HG03565 (cell line): Measurements from ENCODE around the gene NDUFAF5.
"Not testable (repeated sequence)": the region's sequence is repeated elsewhere in the genome, so short reads cannot be mapped to it uniquely, and the experiment has no call there.

Source experiments
- ATAC-seq: cut with Tn5 transposase; IDR thresholded peaks from one replicate; pipeline ENCODE4 v1.9.1; 2021; ENCODE audit warnings: mild to moderate bottlenecking, moderate library complexity; ENCODE audit not compliant: unreplicated experiment

NDUFAF5 gene, protein sequence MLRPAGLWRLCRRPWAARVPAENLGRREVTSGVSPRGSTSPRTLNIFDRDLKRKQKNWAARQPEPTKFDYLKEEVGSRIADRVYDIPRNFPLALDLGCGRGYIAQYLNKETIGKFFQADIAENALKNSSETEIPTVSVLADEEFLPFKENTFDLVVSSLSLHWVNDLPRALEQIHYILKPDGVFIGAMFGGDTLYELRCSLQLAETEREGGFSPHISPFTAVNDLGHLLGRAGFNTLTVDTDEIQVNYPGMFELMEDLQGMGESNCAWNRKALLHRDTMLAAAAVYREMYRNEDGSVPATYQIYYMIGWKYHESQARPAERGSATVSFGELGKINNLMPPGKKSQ

DNA sequence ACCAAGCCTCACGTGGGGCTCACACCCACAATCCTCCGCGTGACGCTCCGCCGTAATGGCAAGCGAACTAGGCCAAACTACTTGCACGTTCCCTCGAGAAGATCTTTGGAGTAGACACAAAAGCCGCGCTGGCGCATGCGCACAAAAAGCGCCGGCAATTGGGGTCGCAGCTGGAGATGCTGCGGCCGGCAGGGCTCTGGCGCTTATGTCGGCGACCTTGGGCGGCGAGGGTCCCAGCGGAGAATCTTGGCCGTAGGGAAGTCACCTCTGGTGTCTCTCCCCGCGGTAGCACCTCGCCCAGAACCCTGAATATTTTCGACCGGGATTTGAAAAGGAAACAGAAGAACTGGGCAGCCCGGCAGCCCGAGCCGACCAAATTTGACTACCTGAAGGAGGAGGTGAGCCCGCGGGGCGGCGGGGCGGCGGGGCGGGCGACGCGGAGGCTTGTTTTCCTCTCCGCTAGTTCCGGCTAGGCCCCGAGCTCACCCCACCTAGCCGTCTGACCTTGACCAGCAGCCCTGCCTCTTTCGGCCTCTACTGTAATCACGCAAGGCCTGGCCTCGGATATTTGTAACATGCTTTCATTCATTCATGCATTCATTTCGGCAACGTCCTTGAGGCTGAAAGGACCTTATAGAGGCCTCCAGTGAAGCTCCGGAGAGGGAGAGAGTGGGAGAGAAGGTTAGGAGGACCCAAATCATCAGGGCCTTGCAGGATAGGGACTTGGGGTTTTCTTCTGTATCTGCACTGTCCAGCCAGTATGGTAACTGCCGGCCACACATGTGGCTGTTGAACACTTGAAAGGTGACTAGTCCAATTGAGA, at the start of gene NDUFAF5, which contains the start of gene ESF1:
NDUFAF5 (plus strand) TSS at position 136 of the 823 bp plus-strand sequence; CDS start at position 177, 41 bp downstream.
ESF1 (minus strand) TSS at position 27 of the 823 bp plus-strand sequence. CDS start 1,779 bp downstream, outside the sequence.
- ATAC-seq, result peak; percentile 94

DNA sequence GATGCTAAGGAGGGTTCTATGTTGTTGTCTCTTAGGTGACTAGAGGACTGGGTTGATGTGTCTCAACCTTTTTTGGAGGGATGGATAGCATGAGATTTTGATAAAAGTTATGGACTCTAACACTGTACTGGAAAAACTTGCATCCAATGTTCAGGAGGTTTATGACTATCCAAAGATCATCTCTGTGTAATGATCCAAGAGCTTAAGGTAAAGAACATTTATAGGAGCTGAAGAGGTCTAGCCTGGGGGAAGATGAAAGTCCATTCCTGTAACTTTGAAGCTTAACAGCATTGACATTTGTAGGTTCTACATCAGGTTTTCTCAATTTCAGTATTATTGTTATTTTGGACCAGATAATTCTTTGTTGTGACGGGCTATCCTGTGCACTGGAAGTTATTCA, 49.0 kb upstream of the NDUFAF5 start:
- ATAC-seq, result no peak

DNA sequence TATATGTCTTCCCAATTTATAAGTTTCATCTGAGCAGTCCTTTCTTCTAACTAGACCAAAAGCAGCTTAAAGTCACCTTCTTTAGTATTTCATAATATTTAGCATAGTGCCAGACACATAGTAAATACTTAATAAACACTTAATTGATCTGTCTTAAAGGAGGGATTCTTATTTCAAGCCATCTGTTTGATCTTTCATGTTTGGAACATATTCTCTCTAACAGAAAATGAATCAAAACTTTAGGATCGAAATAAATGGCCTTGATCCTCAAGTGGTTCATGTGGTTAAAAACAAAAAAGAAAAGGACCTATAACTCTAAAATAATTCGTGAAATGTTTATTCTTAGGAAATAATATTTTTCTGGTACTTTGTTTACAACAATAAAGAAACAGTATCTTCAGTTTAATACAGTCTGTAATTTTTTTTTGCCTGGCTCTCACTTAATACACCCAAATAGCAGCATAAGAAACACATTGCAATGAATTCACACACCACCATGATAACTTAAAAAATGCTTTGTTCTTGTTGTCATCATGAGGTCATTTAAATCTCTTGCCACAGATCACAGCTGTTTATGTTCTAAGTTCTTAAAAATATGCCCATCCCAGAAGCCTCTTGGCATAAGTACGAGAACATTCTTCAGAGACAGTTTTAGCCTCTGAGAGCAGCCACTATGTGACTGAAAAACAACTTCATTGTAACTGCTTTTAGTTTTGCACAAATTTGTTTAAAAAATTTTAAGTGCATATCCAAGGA, 48.2 kb upstream of the NDUFAF5 start:
- ATAC-seq, result no peak

DNA sequence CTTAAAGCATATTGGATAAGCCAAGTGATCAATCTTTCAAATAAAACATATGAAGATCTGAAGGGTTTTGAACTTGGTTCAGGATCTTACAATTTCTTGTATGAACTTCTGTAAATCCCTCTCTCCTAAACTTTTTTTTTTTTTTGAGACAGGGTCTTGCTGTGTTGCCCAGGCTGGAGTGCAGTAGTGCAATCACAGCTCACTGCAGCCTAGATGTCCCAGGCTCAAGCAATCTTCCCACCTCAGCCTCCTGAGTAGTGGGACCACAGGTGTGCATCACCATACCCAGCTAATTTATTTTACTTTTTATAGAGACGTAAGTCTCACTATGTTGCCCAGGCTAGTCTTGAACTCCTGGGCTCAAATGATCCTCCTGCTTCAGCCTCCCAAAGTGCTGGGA, 46.6 kb upstream of the NDUFAF5 start:
- ATAC-seq, result not testable (repeated sequence)

DNA sequence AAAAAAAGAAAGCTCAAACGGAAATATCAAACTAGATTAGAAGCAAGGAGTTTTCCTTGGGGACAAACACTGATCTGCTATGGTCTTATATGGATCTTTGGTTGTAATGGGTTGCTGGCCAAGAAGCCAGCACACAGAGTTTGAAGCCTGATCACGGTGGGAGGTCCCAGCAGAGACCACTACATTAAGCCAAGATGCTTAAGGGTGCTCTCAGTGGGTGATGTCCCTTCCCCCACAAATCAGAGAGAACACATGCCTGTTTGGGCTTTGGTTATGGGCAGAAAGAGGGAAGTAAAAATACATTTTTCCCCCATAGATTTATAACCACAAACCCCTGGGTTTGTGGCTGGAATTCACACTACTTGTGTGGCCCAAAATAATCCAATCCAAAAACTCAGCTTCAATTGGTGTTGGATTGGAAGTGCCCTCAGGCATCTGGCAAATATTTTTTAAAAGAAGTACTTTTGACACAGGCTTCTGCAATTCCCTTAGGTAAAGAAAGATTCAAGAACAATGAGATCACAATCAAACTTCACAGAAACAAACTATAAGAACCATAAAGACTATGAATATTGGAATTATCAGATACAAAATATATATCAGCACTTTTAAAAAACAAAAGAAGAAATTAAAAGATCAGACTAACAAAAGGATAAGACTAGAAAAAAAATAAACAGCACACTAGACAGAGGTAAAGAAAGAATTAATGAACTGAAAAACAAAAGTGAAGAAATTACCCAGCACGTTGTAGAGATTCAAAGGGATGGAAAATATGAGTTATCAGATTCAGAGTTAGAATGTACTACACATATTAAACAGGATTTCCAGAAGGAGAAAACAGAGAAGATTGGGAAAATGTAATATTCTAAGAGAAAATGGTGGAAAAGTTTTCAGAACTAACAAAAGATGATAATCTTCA, 44.8 kb upstream of the NDUFAF5 start:
- no peak for ATAC-seq

DNA sequence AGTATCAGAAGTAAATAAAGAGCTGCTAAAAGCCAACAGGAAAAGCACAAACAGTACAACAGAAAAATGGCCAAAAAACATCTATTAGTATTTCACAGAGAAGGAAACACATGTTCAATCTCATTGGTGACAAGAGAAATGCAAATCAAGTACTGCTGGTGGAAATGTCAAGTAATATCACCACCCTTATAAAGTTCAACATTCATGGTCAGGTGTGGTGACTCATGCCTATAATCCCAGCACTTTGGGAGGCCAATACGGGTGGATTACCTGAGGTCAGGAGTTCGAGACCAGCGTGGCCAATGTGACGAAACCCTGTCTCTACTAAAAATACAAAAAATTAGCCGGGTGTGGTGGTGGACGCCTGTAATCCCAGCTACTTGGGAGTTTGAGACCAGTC, 42.9 kb upstream of the NDUFAF5 start:
- ATAC-seq, result no peak

DNA sequence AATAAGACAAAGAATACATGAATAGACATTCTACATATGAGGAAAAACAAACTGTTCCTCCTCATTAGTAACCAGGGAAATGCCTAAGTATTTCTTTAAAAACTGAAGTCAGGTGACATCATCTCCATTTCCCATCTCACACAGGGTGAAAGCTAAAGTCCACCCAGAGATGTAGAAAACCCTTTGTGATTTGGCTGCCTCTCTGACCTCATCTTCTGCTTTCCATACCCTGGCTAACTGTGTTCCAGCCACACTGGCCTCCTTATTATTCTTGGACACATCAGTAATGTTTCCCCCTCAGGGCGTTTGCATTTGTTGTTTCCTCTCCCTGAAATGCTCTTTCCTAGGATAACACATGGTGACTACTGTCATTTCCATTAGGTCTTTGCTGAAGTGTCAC, 40.5 kb upstream of the NDUFAF5 start:
- ATAC-seq, result no peak

DNA sequence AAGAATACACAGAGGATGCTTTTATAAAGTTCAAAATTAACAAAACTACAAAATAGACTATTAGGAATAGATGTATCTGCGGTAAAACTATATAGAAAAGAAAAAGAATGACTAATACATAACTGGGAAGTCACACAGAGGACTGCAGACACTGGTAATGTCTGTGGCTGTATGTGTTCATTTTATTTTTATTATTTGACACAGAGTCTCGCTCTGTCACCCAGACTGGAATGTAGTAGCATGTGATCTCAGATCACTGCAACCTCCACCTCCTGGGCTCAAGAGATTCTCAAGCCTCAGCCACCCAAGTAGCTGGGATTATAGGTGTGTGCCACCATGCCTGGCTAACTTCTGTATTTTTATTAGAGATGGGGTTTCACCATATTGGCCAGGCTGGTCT, 39.0 kb upstream of the NDUFAF5 start:
- ATAC-seq, result no peak

DNA sequence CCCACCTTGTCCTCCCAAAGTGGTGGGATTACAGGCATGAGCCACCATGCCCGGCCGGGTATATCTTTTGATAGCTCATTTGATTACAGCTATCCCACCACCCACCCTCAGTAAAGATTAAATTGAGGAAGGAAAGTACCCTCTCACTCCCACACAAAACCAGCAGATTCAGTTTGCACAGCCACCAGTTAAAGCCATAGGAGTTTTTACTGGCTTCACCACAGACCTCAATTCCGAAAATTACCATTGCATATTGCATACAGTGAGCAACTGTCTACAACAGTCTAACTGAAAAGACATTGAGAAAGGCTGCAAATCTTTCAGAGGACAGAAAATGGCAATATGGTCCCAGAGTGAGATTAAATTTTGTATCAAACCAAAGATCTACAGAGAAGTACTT, 35.0 kb upstream of the NDUFAF5 start:
- no peak for ATAC-seq

DNA sequence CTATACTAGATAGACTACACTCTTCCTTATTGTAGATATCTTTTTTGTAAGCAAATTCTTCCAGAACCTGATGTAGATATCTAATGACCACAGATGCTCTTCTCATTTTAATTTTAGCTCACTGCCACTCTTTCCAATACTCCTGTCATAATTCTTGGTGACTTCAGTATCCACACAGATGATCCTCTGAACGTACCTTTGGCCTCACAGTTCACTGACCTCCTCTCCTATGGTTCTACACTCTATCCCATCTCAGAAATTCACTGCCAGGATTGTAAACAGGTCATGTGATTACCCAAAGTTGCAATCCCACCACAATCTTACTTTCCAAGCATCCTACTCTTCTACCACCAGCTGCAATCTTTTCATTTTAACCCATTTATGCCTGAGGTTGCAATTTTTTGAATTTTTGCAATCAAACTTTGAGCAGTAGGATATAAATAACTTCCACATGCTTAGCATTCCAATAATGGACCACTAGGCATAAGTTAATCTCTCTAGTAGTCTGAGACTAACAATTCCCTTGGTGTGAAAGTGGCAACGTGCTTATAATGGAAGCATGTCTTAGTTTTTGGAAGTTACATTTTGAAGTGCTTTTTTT, 31.3 kb upstream of the NDUFAF5 start:
- ATAC-seq, result no peak

DNA sequence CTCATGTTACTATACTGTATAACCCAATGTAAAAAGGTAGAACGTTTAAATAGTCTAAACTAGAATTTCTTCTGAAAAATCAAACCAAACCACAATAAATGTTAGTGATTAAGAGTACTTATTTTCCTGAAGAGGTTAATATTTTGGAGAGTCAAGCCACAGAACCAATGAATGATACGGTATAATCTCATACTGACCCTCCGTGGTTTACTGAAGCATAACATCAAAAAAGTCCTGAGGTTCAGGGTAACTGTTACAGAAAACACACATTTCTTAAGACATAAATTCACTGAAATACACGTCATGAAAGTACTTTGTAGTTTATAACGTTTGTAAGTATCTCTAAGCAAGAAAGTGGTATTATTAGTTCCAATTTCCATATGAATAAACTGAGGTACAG, 29.0 kb upstream of the NDUFAF5 start:
- ATAC-seq, result no peak

DNA sequence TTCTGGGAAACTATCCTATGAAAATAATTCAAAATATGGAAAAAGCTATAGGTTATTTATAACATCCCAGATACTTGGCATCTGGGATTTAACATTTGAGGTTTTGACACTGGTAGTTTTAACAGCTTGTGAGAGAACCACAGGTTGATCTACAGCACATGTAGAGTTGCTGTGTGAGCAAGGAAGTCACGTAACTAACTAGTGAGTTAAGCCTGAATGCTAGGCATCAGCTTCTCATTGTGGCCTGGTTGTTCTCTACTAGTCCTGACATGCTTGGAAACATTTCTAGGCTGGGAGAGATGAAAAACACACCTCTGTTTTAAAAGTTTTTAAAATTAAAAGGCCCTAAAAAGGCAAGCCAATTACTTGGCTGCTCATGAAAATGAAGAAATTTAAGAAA, 28.3 kb upstream of the NDUFAF5 start:
- no peak for ATAC-seq

DNA sequence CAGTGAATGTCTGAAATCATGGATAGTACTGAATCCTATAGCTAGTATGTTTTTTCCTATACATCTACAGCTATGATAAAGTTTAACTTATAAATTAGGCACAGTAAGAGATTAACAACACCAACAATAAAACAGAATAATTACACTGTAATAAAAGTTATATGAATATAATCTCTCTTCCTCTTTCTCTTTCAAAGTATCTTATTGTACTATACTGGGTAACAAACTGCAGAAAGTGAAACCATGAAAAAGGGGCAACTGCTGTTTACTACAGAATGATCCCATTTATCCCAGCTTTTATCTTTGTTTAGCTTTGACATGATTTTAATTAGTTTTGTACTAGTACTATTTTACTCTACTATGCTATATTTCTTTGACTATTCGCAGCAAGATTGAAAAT, 25.9 kb upstream of the NDUFAF5 start:
- ATAC-seq, result no peak

DNA sequence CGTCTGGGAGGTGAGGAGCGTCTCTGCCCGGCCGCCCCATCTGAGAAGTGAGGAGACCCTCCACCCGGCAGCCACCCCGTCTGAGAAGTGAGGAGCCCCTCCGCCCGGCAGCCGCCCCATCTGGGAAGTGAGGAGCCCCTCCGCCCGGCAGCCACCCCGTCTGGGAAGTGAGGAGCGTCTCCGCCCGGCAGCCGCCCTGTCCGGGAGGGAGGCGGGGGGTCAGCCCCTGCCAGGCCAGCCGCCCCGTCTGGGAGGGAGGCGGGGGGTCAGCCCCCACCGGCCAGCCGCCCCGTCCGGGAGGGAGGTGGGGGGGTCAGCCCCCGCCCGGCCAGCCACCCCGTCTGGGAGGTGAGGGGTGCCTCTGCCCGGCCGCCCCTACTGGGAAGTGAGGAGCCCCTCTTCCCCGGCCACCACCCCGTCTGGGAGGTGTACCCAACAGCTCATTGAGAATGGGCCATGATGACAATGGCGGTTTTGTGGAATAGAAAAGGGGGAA, 24.3 kb upstream of the NDUFAF5 start:
- ATAC-seq, result not testable (repeated sequence)

DNA sequence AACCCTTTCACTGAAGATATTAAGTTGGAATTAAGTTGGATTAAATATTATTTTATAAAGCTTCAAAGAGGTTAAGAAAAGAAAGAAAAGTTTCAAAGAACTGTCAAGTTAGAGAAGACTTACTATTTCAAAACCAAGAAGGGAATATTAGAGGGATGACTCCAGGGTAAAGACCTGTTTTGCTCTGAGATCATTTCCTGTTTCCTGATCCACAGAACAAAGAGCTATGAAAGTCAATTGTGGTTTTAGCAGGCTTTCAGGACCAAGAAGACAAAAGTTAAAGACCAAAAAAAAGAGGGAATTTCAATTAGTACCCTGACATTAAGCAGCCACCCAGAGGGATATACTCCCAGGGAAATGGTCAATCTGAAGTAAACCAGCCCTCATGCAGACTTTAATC, 19.5 kb upstream of the NDUFAF5 start:
- ATAC-seq, result no peak

DNA sequence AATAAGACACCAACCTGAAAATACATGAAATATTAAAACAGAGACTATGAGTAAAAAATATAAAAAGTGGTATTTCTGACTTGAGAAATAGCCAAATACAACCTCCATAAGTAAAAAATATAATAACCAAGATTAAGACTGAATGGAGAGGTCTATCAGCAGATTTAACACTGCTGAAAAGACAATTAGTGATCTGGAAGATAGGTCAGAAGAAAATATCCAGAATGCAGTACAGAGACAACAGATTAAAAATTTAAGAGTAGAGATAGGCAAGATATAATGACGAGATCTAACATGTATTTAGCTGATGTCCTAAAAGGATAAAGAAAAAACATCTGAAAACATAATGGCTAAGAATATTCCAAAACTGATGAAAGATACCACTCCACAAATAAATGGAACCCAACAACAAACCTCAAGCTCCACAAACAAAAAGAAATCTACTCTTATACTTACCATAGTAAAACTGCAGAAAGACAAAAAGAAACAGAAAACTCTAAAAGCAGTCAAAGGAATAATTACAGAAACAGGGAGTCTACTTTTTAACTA, 18.9 kb upstream of the NDUFAF5 start:
- ATAC-seq, result no peak

DNA sequence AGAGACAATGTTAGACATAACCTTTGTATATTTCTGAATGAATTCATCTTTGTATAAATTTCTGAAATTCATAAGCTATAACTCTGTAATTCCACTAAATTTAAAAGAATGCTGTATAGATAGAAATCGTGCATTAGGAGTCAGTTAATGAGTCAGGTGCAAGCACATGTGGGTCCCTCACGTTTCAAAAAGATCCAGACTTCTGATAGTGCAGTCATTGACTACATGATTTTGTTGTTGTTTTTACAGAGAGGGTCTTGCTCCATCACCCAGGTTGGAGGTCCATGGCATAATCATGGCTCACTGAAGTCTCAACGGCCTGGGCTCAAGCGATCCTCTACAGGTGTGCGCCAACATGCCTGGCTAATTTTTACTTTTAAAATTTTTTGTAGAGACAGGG, 14.7 kb upstream of the NDUFAF5 start:
- ATAC-seq, result no peak

DNA sequence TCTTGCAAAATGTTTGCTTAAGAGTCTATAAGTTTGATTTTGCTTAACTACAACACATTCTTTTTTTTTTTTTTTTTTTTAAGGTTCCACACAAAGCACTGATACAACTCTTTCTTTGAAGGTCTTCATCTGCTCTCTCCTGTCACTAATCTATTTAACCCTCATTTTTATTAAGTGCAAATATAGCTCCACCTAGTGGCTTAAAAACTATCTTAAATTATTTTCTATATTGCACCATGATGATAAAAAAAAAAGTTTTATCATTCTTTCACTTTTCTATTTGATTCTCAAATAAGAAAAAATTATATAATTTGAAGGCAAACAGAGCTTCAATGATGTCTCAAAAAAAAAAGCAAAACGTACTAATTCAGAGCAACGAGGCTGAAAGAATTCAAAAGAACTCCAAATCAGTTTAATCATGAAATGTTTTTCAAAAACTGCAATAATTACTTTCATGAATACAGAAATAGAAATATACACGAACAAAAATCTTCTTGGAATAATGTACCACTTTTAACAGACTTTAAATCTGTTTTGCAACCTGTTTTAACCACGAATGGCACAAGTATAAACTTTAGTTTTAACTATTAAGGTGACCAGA, 12.9 kb upstream of the NDUFAF5 start:
- no peak for ATAC-seq

DNA sequence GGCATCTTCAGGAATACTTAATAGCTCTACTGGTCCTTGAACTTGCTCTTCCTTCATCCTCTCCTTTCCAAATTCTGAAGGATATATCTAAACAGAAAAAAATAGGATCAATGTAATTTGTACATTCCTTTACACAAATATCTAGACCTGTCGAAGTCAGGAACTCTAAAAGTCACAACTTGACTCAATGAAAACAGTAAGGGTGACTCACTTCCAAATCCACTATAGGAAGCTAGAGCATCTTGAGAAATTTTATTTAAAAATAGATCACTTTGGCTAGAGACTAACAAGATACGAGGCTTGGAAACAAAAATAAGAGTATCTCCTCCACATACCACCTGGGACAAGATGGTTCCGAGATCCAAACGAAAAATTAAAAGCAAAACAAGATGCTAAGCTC, 12.3 kb upstream of the NDUFAF5 start:
- no peak for ATAC-seq
